ENCODE measurements around the gene VIPR2.

VIPR2 gene

GRCh38 chr7:158979023-158979529 is 165.6 kb downstream of the VIPR2 start:
- H3K36me3 ChIP-seq (ENCODE audit: control insufficient read depth, insufficient read depth, low read length, severe bottlenecking), result no peaks in the 10 kb centered on the region
- no peaks in the 10 kb centered on the region for H3K27me3 ChIP-seq (replicated peaks; ENCODE audit: control insufficient read depth, insufficient read depth, low read length)
- DNase-seq (ENCODE audit: low read depth), result no peak
- peaks cover 4% of the 10 kb centered on the region for H3K4me1 ChIP-seq (ENCODE audit: control insufficient read depth, insufficient read depth, low read length)
- no peak overlapping the region for H3K9ac ChIP-seq (ENCODE audit: low read length)
- no peak overlapping the region for H3K4me3 ChIP-seq (ENCODE audit: low read length)
- peaks cover 17% of the 10 kb centered on the region for H3K9me3 ChIP-seq (ENCODE audit: control insufficient read depth, low read length)

Data from adipocyte (in vitro differentiated cells).